ENCODE measurements around the gene XCL2.

GRCh38 chr1:168570652-168571051 is 26.9 kb upstream of the XCL2 start:
- no peak for TF ChIP-seq HDAC6 (IDR thresholded peaks at IDR 0.05; ENCODE audit: low read depth, low read length)
- TF ChIP-seq POLR2AphosphoS5 (IDR thresholded peaks at IDR 0.05; ENCODE audit: low read depth, low read length), result no peak
- no peak for TF ChIP-seq POLR2A (IDR thresholded peaks at IDR 0.05; ENCODE audit: control extremely low read depth in 1 of 2, low read depth in 2 of 2, low read length in 2 of 2)
- TF ChIP-seq RFX5 (IDR thresholded peaks at IDR 0.05; ENCODE audit: borderline replicate concordance, low read depth, low read length), result no peak
- no peak for TF ChIP-seq CTCF (IDR thresholded peaks at IDR 0.05; ENCODE audit: control extremely low read depth in 1 of 3, insufficient read depth in 1 of 3, low read depth in 1 of 3, low read length in 3 of 3)
- TF ChIP-seq KDM5A (IDR thresholded peaks at IDR 0.05; ENCODE audit: low read length), result no peak
- no peak for TF ChIP-seq EP300 (IDR thresholded peaks at IDR 0.05; ENCODE audit: borderline replicate concordance in 1 of 2, low read depth in 2 of 2, low read length in 2 of 2)
- TF ChIP-seq RAD21 (IDR thresholded peaks at IDR 0.05 in 1 of 2, conservative IDR thresholded peaks at IDR 0.05 in 1 of 2; ENCODE audit: low read depth in 2 of 2, low read length in 2 of 2), result no peak
- no peak for TF ChIP-seq EGR1 (IDR thresholded peaks at IDR 0.05; ENCODE audit: borderline replicate concordance, low read depth, low read length)
- TF ChIP-seq SP1 (IDR thresholded peaks at IDR 0.05; ENCODE audit: low read depth, low read length), result no peak
- TF ChIP-seq GABPA (IDR thresholded peaks at IDR 0.05; ENCODE audit: borderline replicate concordance, insufficient read depth, low read length), result no peak
